CD4-positive, alpha-beta T cell (primary cell): ENCODE measurements around the gene RAP1A. TPM values are rescaled to one million over a fixed set of nuclear protein-coding genes. Genes with fewer than 3 reads are reported as not detected.

Experiments
- ATAC-seq: fragments of 200-7000 bp; cut with Tn5 transposase; one replicate; pipeline ENCODE4 v1.10.0; 2022; ENCODE audit warnings: mild to moderate bottlenecking; ENCODE audit not compliant: poor library complexity
- CTCF ChIA-PET: fragments of 350-600 bp; sonication (Branson Sonifier 250); formaldehyde crosslinking; loops from one replicate; lab custom pipeline; 2021; ENCODE audit warnings: antibody characterized with exemption, inconsistent platforms; lab: Charles Lee
- POLR2A ChIA-PET: fragments of 350-600 bp; sonication (Branson Sonifier 250); formaldehyde crosslinking; loops from one replicate; lab custom pipeline; 2021; ENCODE audit warnings: antibody characterized with exemption, inconsistent platforms; lab: Charles Lee
- DNase-seq, 14 experiments: peaks; one replicate each; pipeline ENCODE4 v3.0.0-alpha.2; 2013 to 2020; ENCODE audit warnings: mixed read lengths in 2 of 14
- H3K27ac ChIP-seq, 2 donors: one replicate each; pipeline versions ENCODE4 v1.5.1 to v1.7.0; 2013; ENCODE audit warnings: low read length in 2 of 2, low read depth in 1 of 2, mild to moderate bottlenecking in 1 of 2
- H3K27me3 ChIP-seq, 2 experiments: 1 replicate in 1 of 2; 2 replicates in 1 of 2; pipeline versions ENCODE4 v1.6.1 to v1.7.0; 2013; ENCODE audit warnings: low read length in 2 of 2, control low read depth in 1 of 2, mild to moderate bottlenecking in 1 of 2, moderate library complexity in 1 of 2; ENCODE audit not compliant: insufficient read depth in 2 of 2, control insufficient read depth in 1 of 2
- H3K36me3 ChIP-seq: one replicate; pipeline ENCODE4 v1.6.1; 2013; ENCODE audit warnings: low read length, control low read depth; ENCODE audit not compliant: insufficient read depth
- H3K4me1 ChIP-seq: one replicate; pipeline ENCODE4 v1.6.1; 2013; ENCODE audit warnings: low read length, control low read depth; ENCODE audit not compliant: insufficient read depth
- H3K4me3 ChIP-seq: one replicate; pipeline ENCODE4 v1.5.1; 2013; ENCODE audit warnings: mild to moderate bottlenecking, low read length, moderate library complexity
- H3K9me3 ChIP-seq, 2 experiments: 1 replicate in 1 of 2; 2 replicates in 1 of 2; pipeline versions ENCODE4 v1.6.1 to v1.7.0; 2013; ENCODE audit warnings: low read length in 2 of 2, mild to moderate bottlenecking in 2 of 2, control low read depth in 1 of 2, moderate library complexity in 1 of 2; ENCODE audit not compliant: control insufficient read depth in 1 of 2, insufficient read depth in 1 of 2
- H3K27ac Mint-ChIP-seq: one replicate; pipeline ENCODE4 v1.8.0; 2020; ENCODE audit warnings: mixed read lengths
- H3K27me3 Mint-ChIP-seq: one replicate; pipeline ENCODE4 v1.8.0; 2021; ENCODE audit warnings: mixed read lengths
- H3K36me3 Mint-ChIP-seq: one replicate; pipeline ENCODE4 v1.8.0; 2021; ENCODE audit warnings: low read depth, mixed read lengths
- H3K4me1 Mint-ChIP-seq: one replicate; pipeline ENCODE4 v1.8.0; 2021; ENCODE audit warnings: low read depth, mixed read lengths
- H3K4me3 Mint-ChIP-seq: one replicate; pipeline ENCODE4 v1.8.0; 2020; ENCODE audit warnings: mild to moderate bottlenecking, mixed read lengths
- H3K9me3 Mint-ChIP-seq: one replicate; pipeline ENCODE4 v1.8.0; 2020; ENCODE audit warnings: mixed read lengths
- intact Hi-C, 2 experiments: fragments of 100-400 bp; cut with DNase I in 1 of 2; cut with micrococcal nuclease in 1 of 2; formaldehyde crosslinking; loops; one replicate each; pipeline versions ENCODE4 v1.15.1 to v1.9.0; 2023 to 2025; cut with DNase I, micrococcal nuclease
- total RNA-seq, 174 experiments: library from RNA in 2 of 174; stranded (reverse) in 2 of 174; gene quantifications; one replicate each; pipeline ENCODE4 v1.2.3 and lab custom pipeline; 2021 to 2026
- TF ChIP-seq, protein P1 (sequence below): fragments of 200-600 bp; IDR thresholded peaks from one replicate; pipeline ENCODE4 v1.8.0; 2022; ENCODE audit warnings: antibody characterized with exemption, mild to moderate bottlenecking

The RAP1A gene
- total RNA-seq, 2 experiments from 2014 or later: 63.8 to 67.1 TPM

DNA sequence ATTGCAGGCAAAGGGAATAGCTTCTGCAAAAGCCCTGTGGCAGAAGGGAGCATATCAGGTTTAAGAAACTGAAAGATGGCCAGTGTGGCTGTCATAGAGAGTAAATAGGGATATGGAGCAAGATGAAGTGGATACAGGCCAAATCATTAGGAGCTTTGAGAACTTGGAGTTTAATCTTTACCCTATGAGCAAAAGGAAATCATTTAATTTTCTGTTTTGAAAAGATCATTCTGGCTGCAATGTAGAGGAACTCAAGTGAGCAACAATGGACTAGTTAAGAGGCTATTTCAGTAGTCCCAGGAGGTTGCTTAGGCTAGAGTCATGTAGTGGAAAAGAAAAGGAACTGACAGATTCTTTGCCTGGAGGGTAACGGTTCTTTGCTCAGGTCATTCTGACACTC is 47.2 kb downstream of the RAP1A start:
- POLR2A ChIA-PET: interaction anchor here (0.7 kb wide), 1 partner anchor 9 kb away, joined by 3 read pairs; no protein-coding TSS in a partner anchor
- intact Hi-C loops: loop anchor here in 1 of 2 experiments (10.0 kb wide), 1 partner anchor 442 kb away; the partner anchor contains the start of gene CHI3L2
- ATAC-seq: no peak
- TF ChIP-seq, protein P1, sequence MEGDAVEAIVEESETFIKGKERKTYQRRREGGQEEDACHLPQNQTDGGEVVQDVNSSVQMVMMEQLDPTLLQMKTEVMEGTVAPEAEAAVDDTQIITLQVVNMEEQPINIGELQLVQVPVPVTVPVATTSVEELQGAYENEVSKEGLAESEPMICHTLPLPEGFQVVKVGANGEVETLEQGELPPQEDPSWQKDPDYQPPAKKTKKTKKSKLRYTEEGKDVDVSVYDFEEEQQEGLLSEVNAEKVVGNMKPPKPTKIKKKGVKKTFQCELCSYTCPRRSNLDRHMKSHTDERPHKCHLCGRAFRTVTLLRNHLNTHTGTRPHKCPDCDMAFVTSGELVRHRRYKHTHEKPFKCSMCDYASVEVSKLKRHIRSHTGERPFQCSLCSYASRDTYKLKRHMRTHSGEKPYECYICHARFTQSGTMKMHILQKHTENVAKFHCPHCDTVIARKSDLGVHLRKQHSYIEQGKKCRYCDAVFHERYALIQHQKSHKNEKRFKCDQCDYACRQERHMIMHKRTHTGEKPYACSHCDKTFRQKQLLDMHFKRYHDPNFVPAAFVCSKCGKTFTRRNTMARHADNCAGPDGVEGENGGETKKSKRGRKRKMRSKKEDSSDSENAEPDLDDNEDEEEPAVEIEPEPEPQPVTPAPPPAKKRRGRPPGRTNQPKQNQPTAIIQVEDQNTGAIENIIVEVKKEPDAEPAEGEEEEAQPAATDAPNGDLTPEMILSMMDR: no peak
- H3K4me1 ChIP-seq: peaks cover 24% of the 10 kb centered on the region
- no peak overlapping the region for H3K4me3 ChIP-seq
- H3K4me1 Mint-ChIP-seq: peaks cover 86% of the 10 kb centered on the region
- peaks cover 4% of the 10 kb centered on the region for H3K36me3 ChIP-seq
- no peak overlapping the region for H3K27ac ChIP-seq
- H3K9me3 Mint-ChIP-seq: no peaks in the 10 kb centered on the region
- no peak for DNase-seq
- H3K27ac Mint-ChIP-seq: peak overlapping the region; percentile 59
- H3K27me3 Mint-ChIP-seq: no peaks in the 10 kb centered on the region
- no peaks in the 10 kb centered on the region for H3K27me3 ChIP-seq
- H3K9me3 ChIP-seq: no peaks in the 10 kb centered on the region
- CTCF ChIA-PET: interaction anchor here (1.4 kb wide), 1 partner anchor 159 kb away, joined by 5 read pairs; no protein-coding TSS in a partner anchor
- H3K4me3 Mint-ChIP-seq: no peak overlapping the region
- peaks cover 55% of the 10 kb centered on the region for H3K36me3 Mint-ChIP-seq

DNA sequence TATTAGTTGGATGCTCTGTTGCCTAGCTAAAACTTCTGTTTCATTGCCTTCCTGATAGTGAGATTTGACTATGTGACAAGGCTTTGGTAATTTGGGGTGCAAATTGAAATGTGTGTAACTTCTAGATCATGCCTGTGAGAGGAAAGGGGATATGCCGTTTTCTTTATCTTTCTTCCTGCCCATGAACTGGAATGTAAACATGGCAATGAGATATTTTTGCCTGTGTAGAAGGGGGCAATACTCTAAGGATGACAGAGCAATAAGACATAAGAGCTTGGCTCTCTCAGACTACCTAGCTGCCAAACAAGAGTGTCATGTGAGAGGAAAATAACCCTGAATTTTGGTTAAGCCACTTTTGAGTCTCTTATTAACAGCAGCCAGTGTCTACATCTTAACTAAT is 49.7 kb downstream of the RAP1A start:
- POLR2A ChIA-PET: interaction anchor here (0.6 to 1.4 kb wide), 2 partner anchors 161 to 1191 kb away, joined by 3 to 4 read pairs; no protein-coding TSS in a partner anchor
- DNase-seq: no peak
- H3K9me3 Mint-ChIP-seq: peaks cover under 1% of the 10 kb centered on the region
- H3K36me3 Mint-ChIP-seq: peaks cover 74% of the 10 kb centered on the region
- peaks cover 90% of the 10 kb centered on the region for H3K4me1 Mint-ChIP-seq
- ATAC-seq: no peak
- CTCF ChIA-PET: interaction anchor here (1.4 to 1.6 kb wide), 2 partner anchors 161 kb away, joined by 4 read pairs; no protein-coding TSS in a partner anchor
- Histone ChIP-seq H3K4me1 (peaks cover 15% of the 10 kb centered on the region), H3K36me3 (peaks cover 7% of the 10 kb centered on the region), H3K4me3 (no peak overlapping the region), H3K9me3 (no peaks in the 10 kb centered on the region), H3K27me3 (no peaks in the 10 kb centered on the region), H3K27ac (no peak overlapping the region)
- intact Hi-C loops: loop anchor here in 1 of 2 experiments (10.0 kb wide), 1 partner anchor 444 kb away; the partner anchor contains the start of gene CHI3L2
- H3K4me3 Mint-ChIP-seq: peak overlapping the region; percentile 0
- TF ChIP-seq, protein P1: no peak
- peak overlapping the region; percentile 79 for H3K27ac Mint-ChIP-seq
- H3K27me3 Mint-ChIP-seq: no peaks in the 10 kb centered on the region

DNA sequence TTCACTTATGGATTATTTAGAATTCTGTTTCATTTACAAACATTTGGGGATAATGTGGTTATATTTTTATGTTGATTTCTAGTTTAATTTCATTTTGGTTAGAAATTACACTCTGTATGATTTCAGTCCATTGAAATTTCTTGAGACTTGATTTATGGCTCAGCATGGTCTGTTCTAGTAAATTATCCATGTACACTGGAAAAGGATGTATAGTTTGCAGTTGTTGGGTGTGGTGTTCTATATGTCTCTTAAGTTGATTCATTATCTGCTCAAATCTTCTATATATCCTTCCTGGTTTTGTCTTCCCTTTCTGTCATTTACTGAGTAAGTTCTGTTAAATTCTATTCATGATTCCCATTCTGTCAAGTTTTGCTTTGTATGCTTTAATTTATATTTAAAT is 52.3 kb downstream of the RAP1A start:
- H3K9me3 ChIP-seq: peaks cover 0 to 6% of the 10 kb centered on the region in 2 experiments
- H3K27me3 Mint-ChIP-seq: no peaks in the 10 kb centered on the region
- POLR2A ChIA-PET: no interaction called here
- ATAC-seq: no peak
- DNase-seq: no peak
- peak overlapping the region; percentile 46 for H3K27ac Mint-ChIP-seq
- peaks cover 82% of the 10 kb centered on the region for H3K36me3 Mint-ChIP-seq
- peaks cover 3% of the 10 kb centered on the region for H3K9me3 Mint-ChIP-seq
- H3K4me1 Mint-ChIP-seq: peaks cover 77% of the 10 kb centered on the region
- CTCF ChIA-PET: no interaction called here
- intact Hi-C loops: no loop called here
- TF ChIP-seq, protein P1: no peak
- H3K27ac ChIP-seq: no peak overlapping the region
- no peaks in the 10 kb centered on the region for H3K27me3 ChIP-seq
- no peak overlapping the region for H3K4me3 Mint-ChIP-seq
- H3K4me3 ChIP-seq: no peak overlapping the region
- H3K36me3 ChIP-seq: peaks cover 9% of the 10 kb centered on the region
- peaks cover 11% of the 10 kb centered on the region for H3K4me1 ChIP-seq
